ENCODE results near the gene XRCC1.

GRCh38 chr19:43496960-43497359, 78.4 kb downstream of the XRCC1 start:
- TF ChIP-seq CTCF (tag by site-specific recombination; IDR thresholded peaks at IDR 0.05) (no peak), ZSCAN5A (tag by site-specific recombination; IDR thresholded peaks at IDR 0.05) (no peak), ZNF26 (tag by site-specific recombination; IDR thresholded peaks at IDR 0.05) (no peak), SALL2 (tag by site-specific recombination; IDR thresholded peaks at IDR 0.05; ENCODE audit: borderline replicate concordance) (no peak), BCL11A (tag by site-specific recombination; IDR thresholded peaks at IDR 0.05; ENCODE audit: low read depth) (no peak), REST (tag by site-specific recombination; IDR thresholded peaks at IDR 0.05) (no peak), ZNF292 (tag by site-specific recombination; IDR thresholded peaks at IDR 0.05; ENCODE audit: borderline replicate concordance, low read depth) (no peak), ZNF341 (tag by site-specific recombination; IDR thresholded peaks at IDR 0.05; ENCODE audit: low read depth) (no peak), ZNF830 (tag by site-specific recombination; IDR thresholded peaks at IDR 0.05; ENCODE audit: low read depth) (no peak), ZBTB48 (tag by site-specific recombination; IDR thresholded peaks at IDR 0.05) (no peak)

All from HEK293 (cell line).